Femur (tissue), 1 donor: ENCODE data around the gene ZNF580.

Experiments
- DNase-seq: peaks from one replicate; pipeline ENCODE4 v3.0.0-alpha.2; 2017

ZNF580 gene

GRCh38 chr19:55648585-55649267, 7.9 kb downstream of the ZNF580 start:
- DNase-seq = peak; percentile 36

- DNase-seq = peak; percentile 23
These were observed 8.7 kb downstream of the ZNF580 start for GRCh38 chr19:55649268-55650125.

GRCh38 chr19:55650126-55650557, 9.3 kb downstream of the ZNF580 start:
- peak; percentile 19 for DNase-seq

- DNase-seq = peak; percentile 24
These were observed 9.9 kb downstream of the ZNF580 start for GRCh38 chr19:55650602-55651230.

DNA sequence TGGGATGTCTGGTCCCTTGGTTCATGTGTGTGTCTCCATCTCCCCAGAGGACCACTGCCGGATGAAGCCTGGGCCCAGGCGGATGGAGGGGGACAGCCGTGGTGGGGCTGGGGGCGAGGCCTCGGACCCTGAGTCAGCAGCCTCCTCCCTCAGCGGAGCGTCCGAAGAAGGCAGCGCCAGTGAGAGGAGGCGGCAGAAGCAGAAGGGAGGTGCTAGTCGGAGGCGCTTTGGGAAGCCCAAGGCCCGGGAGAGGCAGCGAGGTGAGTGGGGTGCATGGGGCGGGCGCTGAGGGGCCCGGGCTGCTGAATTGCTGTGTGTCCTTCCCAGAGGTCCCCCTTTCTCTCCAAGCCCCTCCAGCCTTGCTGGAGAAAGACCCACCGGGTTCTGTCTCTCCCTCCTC, 10.4 kb downstream of the ZNF580 start:
- DNase-seq = peak; percentile 38

DNA sequence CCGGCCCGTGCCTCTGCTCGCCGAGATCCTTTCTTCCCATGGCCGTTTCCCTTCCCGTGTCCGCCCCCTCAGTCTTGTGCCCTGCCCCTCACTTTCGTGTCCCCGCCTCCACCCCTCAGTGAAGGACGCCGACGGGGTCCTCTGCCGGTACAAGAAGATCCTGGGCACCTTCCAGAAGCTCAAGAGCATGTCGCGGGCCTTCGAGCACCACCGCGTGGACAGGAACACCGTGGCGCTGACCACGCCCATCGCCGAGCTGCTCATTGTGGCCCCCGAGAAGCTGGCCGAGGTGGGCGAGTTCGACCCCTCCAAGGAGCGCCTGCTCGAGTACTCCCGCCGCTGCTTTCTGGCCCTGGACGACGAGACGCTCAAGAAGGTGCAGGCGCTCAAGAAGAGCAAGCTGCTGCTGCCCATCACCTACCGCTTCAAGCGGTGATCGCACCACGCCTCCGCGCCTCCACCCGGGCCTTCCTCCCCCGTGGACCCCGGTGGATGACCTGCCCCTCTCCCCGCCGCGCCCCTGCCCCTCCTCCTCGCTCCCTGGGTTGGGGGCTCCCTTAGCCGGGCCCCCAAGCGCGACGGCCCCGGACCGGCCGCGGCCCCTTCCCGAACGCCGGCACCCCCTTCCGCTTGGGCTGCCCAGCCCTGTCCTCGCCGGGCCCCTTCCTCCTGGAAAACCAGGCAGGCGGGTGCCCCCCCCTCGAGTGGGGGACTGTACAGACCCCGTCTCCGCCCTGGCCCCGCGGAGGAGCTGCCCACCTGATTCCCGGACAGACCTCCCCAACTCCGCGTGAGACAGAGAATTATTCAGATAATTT, 11.7 kb downstream of the ZNF580 start:
- DNase-seq = peak; percentile 53

DNA sequence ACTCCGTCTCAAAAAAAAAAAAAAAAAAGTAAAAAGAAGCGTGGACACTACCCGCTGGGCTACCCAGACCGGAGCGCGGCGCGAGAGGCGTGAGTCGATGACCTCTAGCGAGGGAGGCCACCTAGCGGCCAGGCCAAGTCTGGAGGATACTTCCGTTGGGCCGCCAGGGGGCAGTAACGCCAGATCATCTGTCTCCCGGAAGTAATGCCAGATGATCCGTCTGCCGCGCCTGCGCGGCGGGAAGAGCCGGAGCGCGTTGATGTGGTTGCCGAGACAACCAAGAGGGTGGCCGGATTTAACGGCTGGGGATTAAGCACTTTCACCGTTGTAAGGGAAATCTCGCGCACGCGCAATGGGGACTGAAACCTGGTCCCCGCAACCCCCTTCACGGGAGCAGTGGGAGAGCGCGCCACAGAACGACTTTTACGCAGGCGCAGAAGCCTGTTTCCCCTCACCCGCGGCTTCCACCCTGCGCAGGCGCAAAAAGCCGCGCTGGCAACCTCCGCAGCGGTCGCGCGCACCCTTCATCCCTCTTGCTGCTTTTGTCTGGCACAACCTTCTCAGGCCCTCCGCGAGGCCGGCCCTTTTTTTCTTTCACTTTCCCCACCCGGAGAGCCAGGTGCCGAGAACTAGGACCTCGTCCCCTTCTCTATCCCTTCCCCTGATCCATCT, 13.0 kb downstream of the ZNF580 start:
- peak; percentile 99 for DNase-seq

DNA sequence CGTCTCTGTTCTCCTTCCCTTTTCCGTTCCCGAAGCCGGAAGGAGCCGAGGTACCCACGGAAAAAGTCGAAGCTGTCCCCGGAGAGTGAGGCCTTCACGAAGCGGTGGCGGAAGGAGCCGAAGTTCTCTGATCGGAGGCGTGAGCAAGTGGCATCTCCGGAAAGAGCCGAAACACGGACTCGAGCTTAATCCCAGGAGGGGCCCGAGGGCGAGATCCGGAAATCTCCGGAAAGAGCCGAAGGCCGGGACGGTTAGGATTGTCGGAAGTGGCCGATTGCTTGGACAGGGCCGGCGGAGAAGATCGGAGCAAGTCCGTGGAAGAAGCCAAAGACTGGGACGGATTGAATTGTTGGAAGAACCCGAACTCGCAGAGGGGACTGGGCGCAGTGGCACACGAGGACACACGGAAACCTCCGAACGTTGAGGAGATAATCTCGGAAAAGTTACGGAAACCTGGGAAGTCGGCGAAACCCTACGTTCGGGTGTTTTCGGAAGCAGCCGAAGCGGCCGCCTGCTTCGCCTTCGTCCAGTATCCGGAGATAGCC, 13.6 kb downstream of the ZNF580 start:
- DNase-seq = peak; percentile 100

GRCh38 chr19:55654868-55655647, 14.3 kb downstream of the ZNF580 start, which contains the start of gene U2AF2:
Gene U2AF2 (plus strand): TSS chr19:55655035. CDS start chr19:55655105, 70 bp downstream.
- peak; percentile 99 for DNase-seq

GRCh38 chr19:55655648-55656040, 14.8 kb downstream of the ZNF580 start:
- no peak for DNase-seq

- DNase-seq = no peak
These were observed 15.8 kb downstream of the ZNF580 start for GRCh38 chr19:55656552-55656951.

- no peak for DNase-seq
These were observed 16.4 kb downstream of the ZNF580 start for GRCh38 chr19:55656988-55657747.

GRCh38 chr19:55658846-55659459, 18.2 kb downstream of the ZNF580 start:
- DNase-seq = no peak

DNA sequence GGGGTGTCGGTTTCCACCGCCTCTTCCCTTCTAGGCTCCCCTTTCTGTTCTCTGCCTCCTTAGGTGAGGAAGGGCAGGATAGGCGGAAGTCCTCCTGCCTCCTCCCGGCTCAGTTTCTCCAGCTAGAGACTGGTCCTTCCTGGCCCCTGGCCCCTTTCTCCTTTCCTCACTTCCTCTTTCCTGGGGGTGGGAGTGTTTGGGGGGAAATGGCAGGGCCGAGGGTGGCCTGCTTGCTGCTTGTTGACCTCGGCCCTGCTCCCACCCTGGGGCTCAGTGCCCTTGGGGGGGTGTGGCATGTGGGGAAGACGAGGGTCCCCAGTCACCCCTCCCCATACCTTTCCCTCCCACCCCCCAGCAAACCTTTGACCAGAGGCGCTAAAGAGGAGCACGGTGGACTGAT, 19.0 kb downstream of the ZNF580 start:
- no peak for DNase-seq

DNA sequence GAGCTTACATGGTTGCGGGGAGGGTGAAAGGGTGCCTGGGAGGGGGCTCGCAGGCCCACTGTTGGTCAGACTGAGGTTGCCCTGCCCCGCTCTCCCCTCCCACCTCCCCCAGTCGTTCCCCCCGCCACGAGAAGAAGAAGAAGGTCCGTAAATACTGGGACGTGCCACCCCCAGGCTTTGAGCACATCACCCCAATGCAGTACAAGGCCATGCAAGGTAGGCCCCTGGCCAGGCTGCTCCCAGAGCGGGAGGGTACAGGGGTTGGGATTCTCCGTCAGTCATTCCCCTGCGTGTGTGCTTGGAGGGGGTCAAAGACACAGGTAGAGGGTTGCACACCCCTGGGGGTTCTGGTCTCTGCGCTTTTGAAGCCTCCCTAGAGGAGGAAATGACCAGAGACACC, 19.6 kb downstream of the ZNF580 start:
- no peak for DNase-seq

DNA sequence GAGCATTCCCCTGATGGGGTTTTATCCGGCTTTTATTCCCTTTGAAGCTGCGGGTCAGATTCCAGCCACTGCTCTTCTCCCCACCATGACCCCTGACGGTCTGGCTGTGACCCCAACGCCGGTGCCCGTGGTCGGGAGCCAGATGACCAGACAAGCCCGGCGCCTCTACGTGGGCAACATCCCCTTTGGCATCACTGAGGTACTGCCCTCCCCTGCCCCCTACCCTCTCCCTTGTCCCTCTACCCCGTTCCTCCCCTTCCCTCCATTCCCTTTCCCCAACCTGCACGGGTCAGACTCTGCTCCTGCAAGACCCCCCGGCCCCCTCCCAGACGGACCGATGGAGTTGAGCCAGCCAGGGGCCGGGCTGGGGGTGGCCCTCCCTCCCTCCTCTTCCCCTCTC, 20.2 kb downstream of the ZNF580 start:
- no peak for DNase-seq

DNA sequence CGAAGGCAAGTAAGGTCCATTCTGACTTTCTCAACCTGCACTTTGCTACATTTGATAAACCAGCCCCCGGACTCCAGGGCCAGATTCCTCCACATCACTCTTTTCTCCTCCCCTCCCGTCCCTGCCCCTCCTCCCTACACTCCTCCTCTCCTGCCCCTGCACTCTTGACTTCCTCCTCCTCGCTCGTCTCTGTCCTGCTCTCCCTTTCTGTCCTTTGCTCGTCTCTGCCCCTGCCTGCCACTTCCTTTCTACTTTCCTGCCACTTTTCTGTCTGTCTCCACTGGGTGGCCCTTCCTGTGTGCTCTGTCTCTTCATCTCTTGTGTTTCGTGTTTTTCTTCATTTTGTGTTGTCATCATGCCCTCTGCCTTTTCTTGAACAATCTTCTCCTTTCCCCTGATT, 21.0 kb downstream of the ZNF580 start:
- DNase-seq = no peak

GRCh38 chr19:55663846-55664536, 23.2 kb downstream of the ZNF580 start:
- DNase-seq = no peak
